ENCODE data around the gene GIMAP6. TPM values are rescaled to one million over a fixed set of nuclear protein-coding genes. Genes with fewer than 3 reads are reported as not detected.
"Not testable (repeated sequence)": the region's sequence is repeated elsewhere in the genome, so short reads cannot be mapped to it uniquely, and the experiment has no call there.

The GIMAP6 gene
- total RNA-seq, 2 experiments from 2014 or later: 21.6 to 25.4 TPM

GRCh38 chr7:150620061-150620460, 12.1 kb downstream of the GIMAP6 start:
- intact Hi-C loops (cut with DNase I, micrococcal nuclease): loop anchor here (2.0 to 5.0 kb wide), 7 partner anchors 42 to 171 kb away; partner anchors contain the start of genes GIMAP1 (in 1 of the 2), GIMAP2 (in 1 of the 2) and GIMAP5 (in 1 of the 2)
- ChIA-PET CTCF (interaction anchor here (0.6 to 1.2 kb wide), 3 partner anchors 41 to 62 kb away, joined by 3 read pairs; no protein-coding TSS in a partner anchor), POLR2A (interaction anchor here (1.9 kb wide), 1 partner anchor 135 kb away, joined by 5 read pairs; no protein-coding TSS in a partner anchor)
- Mint-ChIP-seq H3K27me3 (no peaks in the 10 kb centered on the region), H3K4me3 (no peak overlapping the region), H3K27ac (peak overlapping the region; percentile 79), H3K9me3 (ENCODE audit: low read depth) (peaks cover 13% of the 10 kb centered on the region), H3K36me3 (ENCODE audit: low read depth) (peaks cover 20% of the 10 kb centered on the region), H3K4me1 (peaks cover 51% of the 10 kb centered on the region)
- DNase-seq (no peak), ATAC-seq (no peak)

- Mint-ChIP-seq H3K4me1 (peaks cover 55% of the 10 kb centered on the region), H3K9me3 (ENCODE audit: low read depth) (peaks cover 19% of the 10 kb centered on the region), H3K27ac (peak overlapping the region; percentile 83), H3K36me3 (ENCODE audit: low read depth) (peaks cover 22% of the 10 kb centered on the region)
- ATAC-seq: peak; percentile 6
- H3K27me3 Mint-ChIP-seq; H3K4me3 Mint-ChIP-seq; intact Hi-C loops (cut with DNase I, micrococcal nuclease); DNase-seq: not testable (repeated sequence)
- CTCF ChIA-PET: interaction anchor here (0.8 to 1.2 kb wide), 3 partner anchors 52 to 166 kb away, joined by 3 to 6 read pairs (median 5); no protein-coding TSS in a partner anchor
- POLR2A ChIA-PET: interaction anchor here (0.6 kb wide), 1 partner anchor 51 kb away, joined by 3 read pairs; no protein-coding TSS in a partner anchor
Measured at GRCh38 chr7:150615221-150615755, 16.9 kb downstream of the GIMAP6 start.

GRCh38 chr7:150614426-150614825, 17.8 kb downstream of the GIMAP6 start:
- intact Hi-C loops (cut with DNase I, micrococcal nuclease); H3K4me3 Mint-ChIP-seq; POLR2A ChIA-PET; ATAC-seq; H3K27me3 Mint-ChIP-seq: not testable (repeated sequence)
- Mint-ChIP-seq H3K36me3 (ENCODE audit: low read depth) (peaks cover 25% of the 10 kb centered on the region), H3K27ac (peak overlapping the region; percentile 83), H3K4me1 (peaks cover 56% of the 10 kb centered on the region), H3K9me3 (ENCODE audit: low read depth) (peaks cover 19% of the 10 kb centered on the region)
- peak; percentile 45 for DNase-seq
- CTCF ChIA-PET: interaction anchor here (0.6 to 1.2 kb wide), 4 partner anchors 21 to 165 kb away, joined by 3 to 6 read pairs (median 4); no protein-coding TSS in a partner anchor

DNA sequence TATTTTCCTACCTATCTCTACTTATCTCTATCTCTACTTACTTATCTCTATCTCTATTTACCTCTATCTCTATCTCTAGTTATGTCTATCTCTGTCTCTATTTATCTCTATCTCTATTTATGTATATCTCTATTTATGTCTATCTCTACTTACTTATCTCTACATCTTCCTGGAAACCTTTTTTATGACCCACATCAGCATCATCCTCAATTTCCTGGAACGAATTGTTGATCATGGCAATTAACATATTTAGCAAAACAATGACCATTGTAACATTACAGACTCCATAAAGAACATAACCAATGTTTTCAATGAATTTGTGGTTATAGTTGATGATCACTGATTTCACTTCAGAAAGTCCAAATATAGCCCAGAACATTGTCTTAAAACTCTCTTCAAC, 18.3 kb downstream of the GIMAP6 start:
- Mint-ChIP-seq H3K36me3 (ENCODE audit: low read depth) (peaks cover 25% of the 10 kb centered on the region), H3K27me3 (no peaks in the 10 kb centered on the region), H3K9me3 (ENCODE audit: low read depth) (peaks cover 19% of the 10 kb centered on the region), H3K4me3 (no peak overlapping the region), H3K27ac (peak overlapping the region; percentile 83), H3K4me1 (peaks cover 56% of the 10 kb centered on the region)
- POLR2A ChIA-PET: no interaction called here
- ATAC-seq: no peak
- no peak for DNase-seq
- CTCF ChIA-PET: interaction anchor here (0.6 kb wide), 1 partner anchor 20 kb away, joined by 4 read pairs; no protein-coding TSS in a partner anchor
- intact Hi-C loops (cut with DNase I, micrococcal nuclease): no loop called here

DNA sequence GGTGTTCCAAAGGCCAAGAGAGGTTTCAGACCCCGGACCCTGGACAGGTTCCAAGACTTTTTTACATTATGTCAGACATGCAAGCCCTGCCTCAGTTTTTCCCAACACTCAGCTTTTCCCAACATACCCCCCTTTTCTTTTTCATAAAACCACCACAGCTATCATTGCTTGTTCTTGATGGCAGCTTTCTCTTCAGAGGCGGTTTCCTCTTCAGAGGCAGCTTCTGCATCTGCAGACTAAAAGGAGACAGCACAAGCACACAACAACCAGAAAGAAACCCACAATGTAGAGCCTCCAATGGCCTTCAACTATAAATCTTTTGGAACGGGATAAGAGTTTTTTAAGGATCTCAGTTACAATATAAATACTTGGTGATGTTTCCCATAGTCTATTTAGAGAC, 19.3 kb downstream of the GIMAP6 start:
- ChIA-PET CTCF (interaction anchor here (1.2 kb wide), 1 partner anchor 57 kb away, joined by 3 read pairs; no protein-coding TSS in a partner anchor), POLR2A (no interaction called here)
- H3K36me3 Mint-ChIP-seq (ENCODE audit: low read depth): peaks cover 20% of the 10 kb centered on the region
- H3K27me3 Mint-ChIP-seq: no peaks in the 10 kb centered on the region
- intact Hi-C loops (cut with DNase I, micrococcal nuclease): no loop called here
- peaks cover 16% of the 10 kb centered on the region for H3K9me3 Mint-ChIP-seq (ENCODE audit: low read depth)
- peak overlapping the region; percentile 73 for H3K27ac Mint-ChIP-seq
- H3K4me3 Mint-ChIP-seq: no peak overlapping the region
- ATAC-seq: no peak
- DNase-seq: no peak
- peaks cover 64% of the 10 kb centered on the region for H3K4me1 Mint-ChIP-seq

- Mint-ChIP-seq H3K4me3 (no peak overlapping the region), H3K9me3 (ENCODE audit: low read depth) (peaks cover 26% of the 10 kb centered on the region), H3K27me3 (no peaks in the 10 kb centered on the region), H3K27ac (peak overlapping the region; percentile 91), H3K36me3 (ENCODE audit: low read depth) (peaks cover 26% of the 10 kb centered on the region), H3K4me1 (peaks cover 56% of the 10 kb centered on the region)
- POLR2A ChIA-PET: interaction anchor here (0.5 kb wide), 1 partner anchor 113 kb away, joined by 3 read pairs; no protein-coding TSS in a partner anchor
- intact Hi-C loops (cut with DNase I, micrococcal nuclease): no loop called here
- CTCF ChIA-PET: interaction anchor here (0.6 to 1.3 kb wide), 3 partner anchors 9 to 153 kb away, joined by 3 read pairs; no protein-coding TSS in a partner anchor
- ATAC-seq: peak; percentile 70
- no peak for DNase-seq
Measured at GRCh38 chr7:150610233-150610632, 22.0 kb downstream of the GIMAP6 start.

- H3K27me3 Mint-ChIP-seq; DNase-seq; intact Hi-C loops (cut with DNase I, micrococcal nuclease); H3K4me3 Mint-ChIP-seq; POLR2A ChIA-PET: not testable (repeated sequence)
- CTCF ChIA-PET: interaction anchor here (0.6 kb wide), 1 partner anchor 95 kb away, joined by 3 read pairs; no protein-coding TSS in a partner anchor
- peaks cover 32% of the 10 kb centered on the region for H3K4me1 Mint-ChIP-seq
- H3K27ac Mint-ChIP-seq: peak overlapping the region; percentile 75
- peaks cover 43% of the 10 kb centered on the region for H3K9me3 Mint-ChIP-seq (ENCODE audit: low read depth)
- H3K36me3 Mint-ChIP-seq (ENCODE audit: low read depth): peaks cover 33% of the 10 kb centered on the region
- ATAC-seq: peak; percentile 26
Measured at GRCh38 chr7:150603600-150603999, 28.6 kb downstream of the GIMAP6 start.

DNA sequence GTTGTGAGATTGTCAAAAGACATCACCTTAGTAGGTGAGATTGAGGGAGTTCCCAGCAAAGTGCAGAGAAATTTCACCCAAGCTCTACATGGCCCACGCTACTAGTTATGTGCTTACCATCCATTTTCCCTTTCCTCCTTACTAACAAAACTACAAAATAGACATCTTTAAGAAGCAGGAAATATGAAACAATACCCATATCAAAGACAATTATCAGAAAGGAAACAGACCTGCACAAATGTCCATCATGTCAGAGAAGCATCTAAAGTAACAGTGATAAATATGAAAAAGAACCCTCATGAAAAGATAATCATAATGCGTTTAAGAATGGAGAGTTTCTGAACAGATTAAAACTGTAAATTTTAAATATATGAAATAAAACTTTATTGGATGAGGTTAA, 36.8 kb downstream of the GIMAP6 start:
- peaks cover 45% of the 10 kb centered on the region for H3K36me3 Mint-ChIP-seq (ENCODE audit: low read depth)
- DNase-seq: no peak
- POLR2A ChIA-PET: no interaction called here
- H3K27me3 Mint-ChIP-seq: no peaks in the 10 kb centered on the region
- no peak overlapping the region for H3K4me3 Mint-ChIP-seq
- peak overlapping the region; percentile 23 for H3K27ac Mint-ChIP-seq
- intact Hi-C loops (cut with DNase I, micrococcal nuclease): no loop called here
- peaks cover 53% of the 10 kb centered on the region for H3K9me3 Mint-ChIP-seq (ENCODE audit: low read depth)
- CTCF ChIA-PET: interaction anchor here (1.4 kb wide), 1 partner anchor 147 kb away, joined by 6 read pairs; no protein-coding TSS in a partner anchor
- H3K4me1 Mint-ChIP-seq: peaks cover 44% of the 10 kb centered on the region
- no peak for ATAC-seq

DNA sequence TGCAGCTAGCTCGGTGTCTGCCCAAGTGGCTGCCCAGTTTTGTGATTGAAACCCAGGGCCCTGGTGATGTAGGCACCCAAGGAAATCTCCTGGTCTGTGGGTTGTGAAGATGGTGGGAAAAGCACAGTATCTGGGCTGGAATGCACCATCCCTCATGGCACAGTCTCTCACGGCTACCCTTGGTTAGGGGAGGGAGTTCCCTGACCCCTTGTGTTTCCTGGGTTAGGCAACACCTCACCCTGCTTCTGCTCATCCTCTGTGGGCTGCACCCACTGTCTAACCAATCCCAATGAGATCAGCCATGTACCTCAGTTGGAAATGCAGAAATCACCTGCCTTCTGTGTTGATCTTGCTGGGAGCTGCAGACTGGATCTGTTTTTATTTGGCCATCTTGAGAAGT, 37.4 kb downstream of the GIMAP6 start:
- intact Hi-C loops (cut with DNase I, micrococcal nuclease): no loop called here
- H3K27me3 Mint-ChIP-seq: no peaks in the 10 kb centered on the region
- POLR2A ChIA-PET: no interaction called here
- peak overlapping the region; percentile 23 for H3K27ac Mint-ChIP-seq
- H3K9me3 Mint-ChIP-seq (ENCODE audit: low read depth): peaks cover 51% of the 10 kb centered on the region
- peaks cover 45% of the 10 kb centered on the region for H3K4me1 Mint-ChIP-seq
- H3K36me3 Mint-ChIP-seq (ENCODE audit: low read depth): peaks cover 41% of the 10 kb centered on the region
- ATAC-seq: no peak
- DNase-seq: no peak
- CTCF ChIA-PET: interaction anchor here (1.4 kb wide), 1 partner anchor 146 kb away, joined by 6 read pairs; no protein-coding TSS in a partner anchor
- H3K4me3 Mint-ChIP-seq: no peak overlapping the region

DNA sequence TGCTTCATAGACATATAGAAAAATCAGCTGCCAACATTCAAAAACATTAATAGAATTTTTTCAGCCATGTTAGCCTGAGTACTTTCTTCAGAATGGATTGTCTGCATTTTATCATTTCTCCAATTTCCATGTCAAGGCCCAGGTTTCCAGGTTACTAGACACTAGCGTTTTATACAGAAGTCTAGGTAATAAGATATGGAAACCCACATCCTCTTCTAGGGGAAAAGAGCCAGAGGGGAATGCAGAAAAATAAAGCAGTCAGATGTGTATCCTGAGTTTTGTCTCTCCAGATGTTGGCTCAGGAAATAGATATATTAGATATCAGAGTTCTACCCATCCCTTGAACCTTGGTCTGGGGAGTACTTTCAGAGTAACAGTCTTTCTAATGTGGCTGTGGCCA, 44.6 kb downstream of the GIMAP6 start:
- no peak for ATAC-seq
- no peak for DNase-seq
- ChIA-PET POLR2A (no interaction called here), CTCF (interaction anchor here (0.9 to 1.4 kb wide), 5 partner anchors 18 to 80 kb away, joined by 3 to 4 read pairs (median 3); no protein-coding TSS in a partner anchor)
- no peak overlapping the region for H3K27ac Mint-ChIP-seq
- no peaks in the 10 kb centered on the region for H3K27me3 Mint-ChIP-seq
- H3K9me3 Mint-ChIP-seq (ENCODE audit: low read depth): peaks cover 52% of the 10 kb centered on the region
- intact Hi-C loops (cut with DNase I, micrococcal nuclease): no loop called here
- H3K4me1 Mint-ChIP-seq: peaks cover 39% of the 10 kb centered on the region
- H3K4me3 Mint-ChIP-seq: no peak overlapping the region
- H3K36me3 Mint-ChIP-seq (ENCODE audit: low read depth): peaks cover 26% of the 10 kb centered on the region

DNA sequence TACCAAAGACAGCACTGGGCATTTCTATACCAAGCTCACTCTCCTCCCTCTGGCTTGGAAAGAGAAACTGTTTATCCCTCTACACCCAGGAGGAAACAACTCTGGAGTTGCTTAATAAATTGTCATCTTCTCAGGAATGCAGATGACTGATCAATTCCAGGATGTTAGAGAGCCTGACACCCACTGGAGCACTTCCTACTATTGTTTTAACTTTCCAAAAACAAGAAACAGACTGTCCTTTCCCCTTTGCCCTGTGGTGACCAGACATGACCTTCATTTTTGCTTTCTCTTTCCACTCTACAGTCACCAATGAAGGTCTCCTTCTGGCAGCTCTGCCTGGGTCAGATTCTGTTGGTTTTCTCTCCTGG, 45.4 kb downstream of the GIMAP6 start:
- H3K27me3 Mint-ChIP-seq: no peaks in the 10 kb centered on the region
- intact Hi-C loops (cut with DNase I, micrococcal nuclease): no loop called here
- CTCF ChIA-PET: interaction anchor here (0.9 to 1.4 kb wide), 5 partner anchors 17 to 81 kb away, joined by 3 to 4 read pairs (median 3); no protein-coding TSS in a partner anchor
- peaks cover 21% of the 10 kb centered on the region for H3K36me3 Mint-ChIP-seq (ENCODE audit: low read depth)
- no peak overlapping the region for H3K4me3 Mint-ChIP-seq
- peaks cover 39% of the 10 kb centered on the region for H3K4me1 Mint-ChIP-seq
- peak overlapping the region; percentile 68 for H3K27ac Mint-ChIP-seq
- peaks cover 54% of the 10 kb centered on the region for H3K9me3 Mint-ChIP-seq (ENCODE audit: low read depth)
- DNase-seq (no peak), ATAC-seq (peak; percentile 61)
- POLR2A ChIA-PET: no interaction called here
